CD14-positive monocyte (primary cell): ENCODE results near the gene BANK1. TPM values are rescaled to one million over a fixed set of nuclear protein-coding genes. Genes with fewer than 3 reads are reported as not detected.

Experiments used
- DNase-seq, 3 donors: peaks; one replicate each; pipeline ENCODE4 v3.0.0-alpha.2; 2011 to 2022
- H2AFZ ChIP-seq: 2 replicates; pipeline ENCODE4 v1.6.0; 2012; ENCODE audit warnings: mild to moderate bottlenecking, low read depth, low read length, inconsistent platforms; ENCODE audit not compliant: insufficient read depth, poor library complexity, severe bottlenecking
- H3K27ac ChIP-seq, 2 donors: 1 replicate in 1 of 2; 2 replicates in 1 of 2; pipeline ENCODE4 v1.5.1; 2012 to 2013; ENCODE audit warnings: low read length in 2 of 2, control low read depth in 1 of 2, inconsistent platforms in 1 of 2, low read depth in 1 of 2, mild to moderate bottlenecking in 1 of 2
- H3K27me3 ChIP-seq, 2 donors: one replicate each; pipeline versions ENCODE4 v1.6.0 to v1.6.1; 2011 to 2013; ENCODE audit warnings: low read length in 2 of 2; ENCODE audit not compliant: control insufficient read depth in 2 of 2, insufficient read depth in 2 of 2
- H3K36me3 ChIP-seq, 2 donors: replicated peaks in 1 of 2; 1 replicate in 1 of 2; 2 replicates in 1 of 2; pipeline versions ENCODE4 v1.5.1 to v1.6.1; 2012 to 2013; ENCODE audit warnings: low read length in 2 of 2, control low read depth in 1 of 2, inconsistent platforms in 1 of 2, mild to moderate bottlenecking in 1 of 2; ENCODE audit not compliant: insufficient read depth in 2 of 2, control insufficient read depth in 1 of 2
- H3K4me1 ChIP-seq, 2 donors: 1 replicate in 1 of 2; 2 replicates in 1 of 2; pipeline versions ENCODE4 v1.5.1 to v1.6.1; 2012 to 2013; ENCODE audit warnings: low read length in 2 of 2, control low read depth in 1 of 2, inconsistent platforms in 1 of 2, mild to moderate bottlenecking in 1 of 2, moderate library complexity in 1 of 2; ENCODE audit not compliant: insufficient read depth in 2 of 2, control insufficient read depth in 1 of 2
- H3K4me2 ChIP-seq: replicated peaks from 2 replicates; pipeline ENCODE3; 2012; ENCODE audit warnings: low read length, moderate library complexity, mild to moderate bottlenecking; ENCODE audit not compliant: poor library complexity, severe bottlenecking; ENCODE audit errors: extremely low read depth
- H3K4me3 ChIP-seq, 3 experiments: fragments of 200-600 bp in 1 of 3; sonication (generic) in 1 of 3; replicated peaks in 1 of 3; 1 replicate in 2 of 3; 2 replicates in 1 of 3; pipeline ENCODE4 v1.5.1; 2011 to 2013; ENCODE audit warnings: low read length in 3 of 3, mild to moderate bottlenecking in 3 of 3, control low read depth in 2 of 3, low read depth in 2 of 3, inconsistent platforms in 1 of 3, moderate library complexity in 1 of 3
- H3K79me2 ChIP-seq: 2 replicates; pipeline ENCODE4 v1.6.0; 2012; ENCODE audit warnings: mild to moderate bottlenecking, control low read depth, inconsistent platforms, low read length, moderate library complexity; ENCODE audit not compliant: insufficient read depth
- H3K9ac ChIP-seq: 2 replicates; pipeline ENCODE4 v1.6.0; 2017; ENCODE audit warnings: low read length, mild to moderate bottlenecking; ENCODE audit not compliant: insufficient read depth, poor library complexity, severe bottlenecking
- H3K9me3 ChIP-seq, 2 donors: replicated peaks in 1 of 2; 1 replicate in 1 of 2; 2 replicates in 1 of 2; pipeline versions ENCODE4 v1.5.1 to v1.6.1; 2012 to 2013; ENCODE audit warnings: low read length in 2 of 2, control low read depth in 1 of 2; ENCODE audit not compliant: control insufficient read depth in 1 of 2, insufficient read depth in 1 of 2
- H4K20me1 ChIP-seq: 2 replicates; pipeline ENCODE4 v1.6.0; 2012; ENCODE audit warnings: mild to moderate bottlenecking, low read length, control low read depth, moderate library complexity; ENCODE audit not compliant: insufficient read depth
- H3K27ac Mint-ChIP-seq, 7 donors: one replicate each; pipeline ENCODE4 v1.8.0; 2020; ENCODE audit warnings: mild to moderate bottlenecking in 7 of 7, mixed read lengths in 7 of 7, moderate library complexity in 6 of 7, inconsistent platforms in 2 of 7
- H3K27me3 Mint-ChIP-seq, 3 donors: one replicate each; pipeline ENCODE4 v1.8.0; 2021 to 2022; ENCODE audit warnings: low read depth in 3 of 3, mild to moderate bottlenecking in 3 of 3, mixed read lengths in 3 of 3, moderate library complexity in 3 of 3, inconsistent platforms in 1 of 3
- H3K36me3 Mint-ChIP-seq, 2 donors: one replicate each; pipeline ENCODE4 v1.8.0; 2020; ENCODE audit warnings: mixed read lengths in 2 of 2, inconsistent platforms in 1 of 2, mild to moderate bottlenecking in 1 of 2
- H3K4me1 Mint-ChIP-seq: one replicate; pipeline ENCODE4 v1.8.0; 2020; ENCODE audit warnings: mild to moderate bottlenecking, mixed read lengths
- H3K4me3 Mint-ChIP-seq, 2 donors: one replicate each; pipeline ENCODE4 v1.8.0; 2020; ENCODE audit warnings: mild to moderate bottlenecking in 2 of 2, mixed read lengths in 2 of 2, moderate library complexity in 1 of 2
- H3K9me3 Mint-ChIP-seq, 7 donors: one replicate each; pipeline ENCODE4 v1.8.0; 2020 to 2022; ENCODE audit warnings: mixed read lengths in 7 of 7, mild to moderate bottlenecking in 6 of 7, moderate library complexity in 6 of 7, inconsistent platforms in 2 of 7
- WGBS: methylation state at CpG from one replicate; pipeline ENCODE4 v1.1.5; 2013; ENCODE audit warnings: missing lambda C conversion rate; ENCODE audit not compliant: insufficient coverage; 5-methylcytosine and 5-hydroxymethylcytosine counted together
- intact Hi-C, 2 donors: fragments of 100-400 bp; cut with micrococcal nuclease; formaldehyde crosslinking; loops; one replicate each; pipeline versions ENCODE4 v1.15.0 to v1.15.1; 2023
- polyA plus RNA-seq, 3 donors: library from polyadenylated mRNA; depleted of rRNA in 1 of 3; unstranded in 2 of 3; stranded (reverse) in 1 of 3; fragments of 300-500 nt in 2 of 3; fragments of >200 nt in 1 of 3; fragmentation: Illumina TruSeq in 2 of 3; gene quantifications; 1 replicate in 2 of 3; 2 replicates in 1 of 3; pipeline ENCODE4 v1.2.3, GENCODE V29; 2012 to 2021
- TF ChIP-seq, protein P1 (sequence below): fragments of 200-600 bp; IDR thresholded peaks from one replicate; pipeline ENCODE4 v1.8.0; 2022; ENCODE audit warnings: antibody characterized with exemption, mild to moderate bottlenecking

BANK1 gene
- polyA plus RNA-seq, 3 donors, result 2.6 to 5.2 (median 2.9) TPM

DNA sequence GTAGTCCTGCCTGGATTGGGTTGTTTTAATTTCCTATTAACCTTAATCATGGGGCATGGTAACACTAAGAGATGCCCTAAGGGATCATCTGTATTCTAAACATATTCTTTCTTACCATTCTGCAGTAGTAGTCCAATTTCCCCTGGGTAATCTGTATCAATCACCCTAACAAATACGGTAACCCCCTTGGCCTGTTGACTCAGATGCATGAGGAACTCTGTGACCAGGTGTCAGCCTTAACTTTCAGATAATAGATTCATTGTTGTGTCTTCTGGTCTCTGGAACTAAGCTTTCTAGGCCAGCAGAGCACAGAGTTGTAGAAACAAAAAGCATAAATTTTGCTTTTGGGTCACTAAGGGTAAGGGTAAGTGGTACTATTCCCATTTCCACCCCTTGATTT, 13.1 kb upstream of the BANK1 start:
- peaks cover 0 to 10% (median 2%) of the 10 kb centered on the region in 7 donors for H3K9me3 Mint-ChIP-seq
- Histone ChIP-seq H3K9ac (no peak overlapping the region), H3K36me3 (no peaks in the 10 kb centered on the region), H3K27me3 (no peaks in the 10 kb centered on the region), H3K27ac (no peak overlapping the region), H3K4me3 (no peak overlapping the region), H3K79me2 (no peaks in the 10 kb centered on the region), H4K20me1 (no peaks in the 10 kb centered on the region), H3K9me3 (peaks cover under 1 to 11% of the 10 kb centered on the region in 2 donors), H3K4me1 (no peaks in the 10 kb centered on the region), H3K4me2 (no peak overlapping the region), H2AFZ (no peak overlapping the region)
- H3K27me3 Mint-ChIP-seq, result peaks cover 0 to 1% (median 0%) of the 10 kb centered on the region in 3 donors
- no peaks in the 10 kb centered on the region for H3K4me1 Mint-ChIP-seq
- no peak overlapping the region for H3K4me3 Mint-ChIP-seq
- intact Hi-C loops, result no loop called here
- TF ChIP-seq, protein P1, sequence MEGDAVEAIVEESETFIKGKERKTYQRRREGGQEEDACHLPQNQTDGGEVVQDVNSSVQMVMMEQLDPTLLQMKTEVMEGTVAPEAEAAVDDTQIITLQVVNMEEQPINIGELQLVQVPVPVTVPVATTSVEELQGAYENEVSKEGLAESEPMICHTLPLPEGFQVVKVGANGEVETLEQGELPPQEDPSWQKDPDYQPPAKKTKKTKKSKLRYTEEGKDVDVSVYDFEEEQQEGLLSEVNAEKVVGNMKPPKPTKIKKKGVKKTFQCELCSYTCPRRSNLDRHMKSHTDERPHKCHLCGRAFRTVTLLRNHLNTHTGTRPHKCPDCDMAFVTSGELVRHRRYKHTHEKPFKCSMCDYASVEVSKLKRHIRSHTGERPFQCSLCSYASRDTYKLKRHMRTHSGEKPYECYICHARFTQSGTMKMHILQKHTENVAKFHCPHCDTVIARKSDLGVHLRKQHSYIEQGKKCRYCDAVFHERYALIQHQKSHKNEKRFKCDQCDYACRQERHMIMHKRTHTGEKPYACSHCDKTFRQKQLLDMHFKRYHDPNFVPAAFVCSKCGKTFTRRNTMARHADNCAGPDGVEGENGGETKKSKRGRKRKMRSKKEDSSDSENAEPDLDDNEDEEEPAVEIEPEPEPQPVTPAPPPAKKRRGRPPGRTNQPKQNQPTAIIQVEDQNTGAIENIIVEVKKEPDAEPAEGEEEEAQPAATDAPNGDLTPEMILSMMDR, result no peak
- no peak for DNase-seq
- no peak overlapping the region for H3K27ac Mint-ChIP-seq
- H3K36me3 Mint-ChIP-seq, result no peaks in the 10 kb centered on the region
- WGBS, result no CpG with 5 or more reads among the region's 1 CpG

DNA sequence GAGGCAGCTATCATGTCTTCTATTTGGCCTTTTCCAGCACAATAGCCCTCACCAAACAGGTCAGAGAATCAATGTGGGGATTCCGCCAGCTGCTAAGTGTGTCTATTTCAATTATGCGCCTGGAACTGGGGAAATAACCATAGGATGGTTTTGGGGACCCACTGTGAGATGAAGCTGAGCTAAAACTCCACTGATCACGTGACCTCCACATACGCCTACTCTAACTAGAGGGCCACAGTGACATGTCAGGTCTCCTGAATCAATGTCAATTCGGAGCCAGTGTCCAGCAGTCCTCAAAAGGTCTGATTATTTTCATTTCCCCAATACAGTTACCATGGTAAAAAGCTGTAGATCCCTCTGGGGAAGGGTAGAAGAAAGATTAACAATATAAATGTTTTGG, 10.2 kb upstream of the BANK1 start:
- no peak for DNase-seq
- no peak overlapping the region for H3K27ac Mint-ChIP-seq
- no peak overlapping the region for H3K4me3 ChIP-seq
- H3K4me3 Mint-ChIP-seq, result no peak overlapping the region
- no peaks in the 10 kb centered on the region for H3K36me3 Mint-ChIP-seq
- H3K27ac ChIP-seq, result no peak overlapping the region
- peaks cover 1% of the 10 kb centered on the region for H3K4me1 Mint-ChIP-seq
- no peak overlapping the region for H2AFZ ChIP-seq
- WGBS, result no CpG with 5 or more reads among the region's 5 CpGs
- H3K9ac ChIP-seq, result no peak overlapping the region
- no peaks in the 10 kb centered on the region for H3K9me3 ChIP-seq
- H4K20me1 ChIP-seq, result no peaks in the 10 kb centered on the region
- H3K4me1 ChIP-seq, result no peaks in the 10 kb centered on the region
- TF ChIP-seq, protein P1, result no peak
- H3K27me3 ChIP-seq, result no peaks in the 10 kb centered on the region
- no peak overlapping the region for H3K4me2 ChIP-seq
- H3K79me2 ChIP-seq, result no peaks in the 10 kb centered on the region
- peaks cover 0 to 4% (median 2%) of the 10 kb centered on the region in 7 donors for H3K9me3 Mint-ChIP-seq
- no peaks in the 10 kb centered on the region for H3K27me3 Mint-ChIP-seq
- intact Hi-C loops, result no loop called here
- H3K36me3 ChIP-seq, result no peaks in the 10 kb centered on the region
